ENCODE measurements around the gene UTP3. TPM values are rescaled to one million over a fixed set of nuclear protein-coding genes. Genes with fewer than 3 reads are reported as not detected.

UTP3 gene
- total RNA-seq, 2 donors from 2014 or later, result 36.0 to 37.8 TPM

GRCh38 chr4:70704215-70704930, 16.0 kb downstream of the UTP3 start:
- peak; percentile 64 for TF ChIP-seq CTCF (conservative IDR thresholded peaks at IDR 0.05)
- no peaks in the 10 kb centered on the region for H3K4me1 ChIP-seq (ENCODE audit: control insufficient read depth, insufficient read depth, low read length)
- H3K9me3 Mint-ChIP-seq, result no peaks in the 10 kb centered on the region
- peak overlapping the region; percentile 79 for H3K27ac ChIP-seq (ENCODE audit: low read depth, low read length)
- peak overlapping the region; percentile 96 for H3K27ac Mint-ChIP-seq
- WGBS, 2 experiments (ENCODE audit: insufficient coverage in 1 of 2, insufficient read length in 1 of 2), result 1 to 9% methylated on average over 12 to 58 of the region's 58 CpGs
- peak overlapping the region; percentile 76 for H3K4me3 Mint-ChIP-seq
- no peaks in the 10 kb centered on the region for H3K36me3 ChIP-seq (ENCODE audit: control insufficient read depth, insufficient read depth, low read length)
- no peaks in the 10 kb centered on the region for H3K9me3 ChIP-seq (ENCODE audit: control insufficient read depth, low read length)
- H3K4me3 ChIP-seq (ENCODE audit: low read length), result peak overlapping the region; percentile 85
- H3K9ac ChIP-seq (ENCODE audit: extremely low read depth, low read length, poor library complexity, severe bottlenecking), result peak overlapping the region; percentile 83
- H3K4me1 Mint-ChIP-seq, result peaks cover 17% of the 10 kb centered on the region
- DNase-seq, result peak; percentile 95
- H3K27me3 Mint-ChIP-seq (ENCODE audit: insufficient read depth), result no peaks in the 10 kb centered on the region
- no peaks in the 10 kb centered on the region for H3K36me3 Mint-ChIP-seq (ENCODE audit: low read depth)
- H3K27me3 ChIP-seq (ENCODE audit: control insufficient read depth, insufficient read depth, low read length, poor library complexity, severe bottlenecking), result no peaks in the 10 kb centered on the region

- H3K4me1 Mint-ChIP-seq, result peaks cover 22% of the 10 kb centered on the region
- no peaks in the 10 kb centered on the region for H3K27me3 Mint-ChIP-seq (ENCODE audit: insufficient read depth)
- no peaks in the 10 kb centered on the region for H3K9me3 Mint-ChIP-seq
- Histone ChIP-seq H3K9me3 (ENCODE audit: control insufficient read depth, low read length) (no peaks in the 10 kb centered on the region), H3K27me3 (ENCODE audit: control insufficient read depth, insufficient read depth, low read length, poor library complexity, severe bottlenecking) (no peaks in the 10 kb centered on the region), H3K4me3 (ENCODE audit: low read length) (peak overlapping the region; percentile 85), H3K27ac (ENCODE audit: low read depth, low read length) (peak overlapping the region; percentile 79), H3K9ac (ENCODE audit: extremely low read depth, low read length, poor library complexity, severe bottlenecking) (peak overlapping the region; percentile 83), H3K4me1 (ENCODE audit: control insufficient read depth, insufficient read depth, low read length) (no peaks in the 10 kb centered on the region), H3K36me3 (ENCODE audit: control insufficient read depth, insufficient read depth, low read length) (no peaks in the 10 kb centered on the region)
- no peak overlapping the region for H3K27ac Mint-ChIP-seq
- H3K36me3 Mint-ChIP-seq (ENCODE audit: low read depth), result no peaks in the 10 kb centered on the region
- peak overlapping the region; percentile 76 for H3K4me3 Mint-ChIP-seq
- no peak for DNase-seq
- no peak for TF ChIP-seq CTCF (conservative IDR thresholded peaks at IDR 0.05)
- 0% methylated on average over 39 of the region's 39 CpGs; no CpG with 5 or more reads in 1 of the 2 experiments for WGBS, 2 experiments (ENCODE audit: insufficient coverage in 1 of 2, insufficient read length in 1 of 2)
Measured at GRCh38 chr4:70704931-70705182, 16.5 kb downstream of the UTP3 start.

- H3K36me3 ChIP-seq (ENCODE audit: control insufficient read depth, insufficient read depth, low read length), result no peaks in the 10 kb centered on the region
- H3K27ac ChIP-seq (ENCODE audit: low read depth, low read length), result peak overlapping the region; percentile 79
- Mint-ChIP-seq H3K27me3 (ENCODE audit: insufficient read depth) (no peaks in the 10 kb centered on the region), H3K9me3 (no peaks in the 10 kb centered on the region), H3K36me3 (ENCODE audit: low read depth) (no peaks in the 10 kb centered on the region), H3K4me1 (peaks cover 23% of the 10 kb centered on the region), H3K4me3 (peak overlapping the region; percentile 76), H3K27ac (peak overlapping the region; percentile 79)
- no peaks in the 10 kb centered on the region for H3K4me1 ChIP-seq (ENCODE audit: control insufficient read depth, insufficient read depth, low read length)
- H3K9ac ChIP-seq (ENCODE audit: extremely low read depth, low read length, poor library complexity, severe bottlenecking), result peak overlapping the region; percentile 83
- peak overlapping the region; percentile 87 for H3K4me3 ChIP-seq (ENCODE audit: low read length)
- no peaks in the 10 kb centered on the region for H3K9me3 ChIP-seq (ENCODE audit: control insufficient read depth, low read length)
- WGBS, 2 experiments (ENCODE audit: insufficient coverage in 1 of 2, insufficient read length in 1 of 2), result 0 to 1% methylated on average over 49 to 86 of the region's 86 CpGs
- H3K27me3 ChIP-seq (ENCODE audit: control insufficient read depth, insufficient read depth, low read length, poor library complexity, severe bottlenecking), result no peaks in the 10 kb centered on the region
- DNase-seq, result peak; percentile 90
- TF ChIP-seq CTCF (conservative IDR thresholded peaks at IDR 0.05), result peak; percentile 6
Measured at GRCh38 chr4:70705183-70706043, 17.1 kb downstream of the UTP3 start.

Measured in endodermal cell (in vitro differentiated cells).